ENCODE measurements around the gene PRDM16. TPM values are rescaled to one million over a fixed set of nuclear protein-coding genes. Genes with fewer than 3 reads are reported as not detected.

The PRDM16 gene
- total and polyA plus RNA-seq, 2 of the 4 experiments (the other 2 are of a cell fraction) = 0.02 TPM; not detected in 1

GRCh38 chr1:3084154-3084553 lies 15.2 kb downstream of the PRDM16 start:
- Histone ChIP-seq H3K4me3 (ENCODE audit: insufficient read depth, low read depth, low read length) (no peak overlapping the region), H2BK15ac (ENCODE audit: low read depth, low read length) (no peak overlapping the region), H4K8ac (ENCODE audit: low read depth in 2 of 2, low read length in 2 of 2) (no peak overlapping the region), H3K36me3 (ENCODE audit: control insufficient read depth, insufficient read depth, low read length) (no peaks in the 10 kb centered on the region), H3K23ac (ENCODE audit: low read depth, low read length) (no peak overlapping the region), H3K4ac (ENCODE audit: low read depth, low read length) (no peak overlapping the region), H2AK5ac (ENCODE audit: low read depth, low read length) (no peak overlapping the region), H4K5ac (ENCODE audit: low read depth, low read length) (no peak overlapping the region), H4K91ac (ENCODE audit: insufficient read depth, low read depth, low read length) (no peak overlapping the region), H2BK20ac (ENCODE audit: low read depth, low read length) (no peak overlapping the region), H3K4me2 (ENCODE audit: low read depth, low read length) (no peak overlapping the region), H3K4me1 (ENCODE audit: control insufficient read depth, insufficient read depth, low read length) (no peaks in the 10 kb centered on the region), H2AFZ (replicated peaks; ENCODE audit: low read length, poor library complexity) (no peak overlapping the region), H3K14ac (replicated peaks; ENCODE audit: low read depth, low read length) (no peak overlapping the region), H2BK5ac (ENCODE audit: low read depth, low read length, poor library complexity, severe bottlenecking) (no peak overlapping the region), H3K56ac (ENCODE audit: extremely low read depth, insufficient read depth, low read length) (no peak overlapping the region), H3K18ac (ENCODE audit: low read depth, low read length) (no peak overlapping the region), H3K9me3 (ENCODE audit: control insufficient read depth, insufficient read depth, low read length) (no peaks in the 10 kb centered on the region), H3K9me1 (ENCODE audit: insufficient read depth, low read length) (no peaks in the 10 kb centered on the region), H3K9ac (ENCODE audit: low read depth, low read length) (no peak overlapping the region), H3K27ac (ENCODE audit: insufficient read depth, low read length) (no peak overlapping the region), H4K20me1 (ENCODE audit: insufficient read depth, low read length) (no peaks in the 10 kb centered on the region), H2BK120ac (ENCODE audit: low read depth, low read length) (no peak overlapping the region), H3K27me3 (ENCODE audit: control insufficient read depth, insufficient read depth, low read length) (peaks cover 2% of the 10 kb centered on the region; the same call in 1 of the 2 replicates), H3K79me1 (ENCODE audit: low read depth in 1 of 2, low read length in 2 of 2) (no peaks in the 10 kb centered on the region), H2AK9ac (replicated peaks; ENCODE audit: low read depth, low read length, poor library complexity) (no peak overlapping the region)
- dilution Hi-C loops (cut with HindIII; ENCODE audit: low sequenced_read_pairs, unreplicated experiment) (no loop called here), intact Hi-C loops (cut with micrococcal nuclease) (no loop called here), in situ Hi-C loops (cut with MboI; ENCODE audit: low sequenced_read_pairs) (no loop called here)
- ChIA-PET POLR2A (ENCODE audit: unreplicated experiment) (no interaction called here), CTCF (no interaction called here)
- no TSS peak for BruUV-seq (replicated peaks)
- ATAC-seq (ENCODE audit: low read depth) (no peak), DNase-seq (no peak)
- WGBS, 2 experiments (ENCODE audit: extremely low coverage in 2 of 2, insufficient read length in 1 of 2) = 69% methylated on average over 8 of the region's 16 CpGs; no CpG with 5 or more reads in 1 of the 2 experiments
- TF ChIP-seq RCOR1 (IDR thresholded peaks at IDR 0.05; ENCODE audit: insufficient replicate concordance, low read length) (no peak), RAD21 (IDR thresholded peaks at IDR 0.05; ENCODE audit: low read length) (no peak), MXI1 (IDR thresholded peaks at IDR 0.05; ENCODE audit: borderline replicate concordance, low read depth, low read length) (no peak), SMC3 (IDR thresholded peaks at IDR 0.05; ENCODE audit: low read depth, low read length) (no peak), RFX5 (IDR thresholded peaks at IDR 0.05; ENCODE audit: low read depth, low read length) (no peak), FOS (IDR thresholded peaks at IDR 0.05; ENCODE audit: low read depth, low read length) (no peak), CTCF (conservative IDR thresholded peaks at IDR 0.05; ENCODE audit: low read depth, low read length) (no peak), CHD1 (IDR thresholded peaks at IDR 0.05; ENCODE audit: low read depth, low read length) (no peak), MAFK (IDR thresholded peaks at IDR 0.05; ENCODE audit: low read depth, low read length) (no peak), USF2 (IDR thresholded peaks at IDR 0.05; ENCODE audit: low read depth, low read length) (no peak), MAZ (IDR thresholded peaks at IDR 0.05; ENCODE audit: borderline replicate concordance, low read depth, low read length) (no peak), ELK1 (IDR thresholded peaks at IDR 0.05; ENCODE audit: borderline replicate concordance, low read depth, low read length) (no peak), POLR2A (IDR thresholded peaks at IDR 0.05; ENCODE audit: low read depth, low read length) (no peak)
